ENCODE measurements around the gene LYL1.

- no peak for TF ChIP-seq CTCF (IDR thresholded peaks at IDR 0.05; ENCODE audit: low read depth, low read length, poor library complexity, severe bottlenecking)
- TF ChIP-seq EZH2phosphoT487 (IDR thresholded peaks at IDR 0.05; ENCODE audit: borderline replicate concordance, low read length): no peak
Measured at GRCh38 chr19:13118424-13119193, 16.0 kb upstream of the LYL1 start.

All from DOHH2 (cell line).